ENCODE measurements around the gene MCOLN3. TPM values are rescaled to one million over a fixed set of nuclear protein-coding genes. Genes with fewer than 3 reads are reported as not detected.

The MCOLN3 gene
- polyA plus RNA-seq, 1 of the 3 experiments (the other 2 are of a cell fraction) = not detected

DNA sequence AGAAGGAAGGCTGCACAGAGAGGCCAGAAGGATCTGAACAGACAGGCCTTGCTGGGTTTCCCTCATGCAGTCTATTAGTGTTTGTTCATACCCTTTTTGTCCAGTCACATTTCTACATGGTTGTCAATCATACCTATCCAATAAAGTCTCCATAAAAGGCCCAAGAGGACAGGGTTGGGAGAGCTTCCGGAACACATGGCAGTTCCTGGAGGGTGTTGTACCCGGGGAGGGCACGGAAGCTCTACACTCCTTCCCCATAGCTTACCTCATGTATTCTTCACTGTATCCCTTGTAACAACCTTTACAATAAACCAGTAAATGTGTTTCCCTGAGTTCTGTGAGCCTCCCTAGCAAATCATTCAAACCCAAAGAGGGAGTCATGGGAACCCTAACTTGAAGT lies 79.4 kb downstream of the MCOLN3 start:
- POLR2A ChIA-PET = no interaction called here
- 76% methylated on average over 3 of the region's 3 CpGs for WGBS (ENCODE audit: low lambda C conversion rate)
- Histone ChIP-seq H3K9me3 (no peaks in the 10 kb centered on the region), H3K4me1 (ENCODE audit: control insufficient read depth in 1 of 2, insufficient read depth in 2 of 2, low read depth in 1 of 2, low read length in 1 of 2) (no peaks in the 10 kb centered on the region), H3K4me3 (ENCODE audit: low read depth in 2 of 2, low read length in 1 of 2) (no peak overlapping the region), H3K4me2 (no peak overlapping the region), H3F3A (replicated peaks; ENCODE audit: insufficient read depth) (no peaks in the 10 kb centered on the region), H3K27ac (ENCODE audit: low read depth in 2 of 2, low read length in 1 of 2) (no peak overlapping the region), H3K9ac (no peak overlapping the region), H3K27me3 (ENCODE audit: insufficient read depth) (0 out of 2 replicates have a peak, but pooled peaks cover 8% of the 10 kb centered on the region), H3K79me2 (ENCODE audit: insufficient read depth) (no peaks in the 10 kb centered on the region), H4K20me1 (ENCODE audit: insufficient read depth) (no peaks in the 10 kb centered on the region), H3K9me2 (no peaks in the 10 kb centered on the region), H3K36me3 (replicated peaks in 1 of 2; ENCODE audit: control insufficient read depth in 1 of 2, insufficient read depth in 2 of 2, low read length in 1 of 2) (no peaks in the 10 kb centered on the region), H2AFZ (ENCODE audit: low read depth) (no peak overlapping the region)
- no peak for TF ChIP-seq YY1 (IDR thresholded peaks at IDR 0.05; ENCODE audit: low read depth)
- no peak for TF ChIP-seq FOSL2 (IDR thresholded peaks at IDR 0.05; ENCODE audit: borderline replicate concordance, low read depth)
- CTCF ChIA-PET = interaction anchor here (1.4 kb wide), 1 partner anchor 24 kb away, joined by 4 read pairs; no protein-coding TSS in a partner anchor
- no peak for DNase-seq

DNA sequence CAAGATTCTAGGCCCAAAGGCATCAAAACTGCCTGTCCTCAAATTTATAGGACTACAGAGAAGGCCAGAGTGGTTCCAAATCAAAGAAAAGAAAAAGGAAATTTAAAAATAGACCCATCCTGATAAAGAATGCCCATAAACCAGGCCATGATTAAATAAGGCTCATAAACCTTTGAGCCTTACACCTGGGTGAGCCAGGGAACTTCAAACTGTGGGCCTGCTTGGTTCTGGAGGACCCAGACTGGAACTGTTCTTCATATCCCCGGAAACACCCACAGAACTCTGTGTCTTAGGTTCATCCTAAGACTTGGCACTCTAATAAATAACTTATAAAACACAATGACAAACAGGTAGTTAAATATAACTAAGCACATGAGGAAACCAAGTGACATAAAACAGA lies 80.2 kb downstream of the MCOLN3 start:
- Histone ChIP-seq H3F3A (replicated peaks; ENCODE audit: insufficient read depth) (no peaks in the 10 kb centered on the region), H3K4me3 (ENCODE audit: low read depth in 2 of 2, low read length in 1 of 2) (no peak overlapping the region), H3K4me2 (no peak overlapping the region), H3K79me2 (ENCODE audit: insufficient read depth) (no peaks in the 10 kb centered on the region), H3K9me3 (no peaks in the 10 kb centered on the region), H4K20me1 (ENCODE audit: insufficient read depth) (no peaks in the 10 kb centered on the region), H3K9me2 (no peaks in the 10 kb centered on the region), H3K27ac (ENCODE audit: low read depth in 2 of 2, low read length in 1 of 2) (no peak overlapping the region), H3K4me1 (ENCODE audit: control insufficient read depth in 1 of 2, insufficient read depth in 2 of 2, low read depth in 1 of 2, low read length in 1 of 2) (no peaks in the 10 kb centered on the region), H2AFZ (ENCODE audit: low read depth) (no peak overlapping the region), H3K36me3 (replicated peaks in 1 of 2; ENCODE audit: control insufficient read depth in 1 of 2, insufficient read depth in 2 of 2, low read length in 1 of 2) (no peaks in the 10 kb centered on the region), H3K9ac (no peak overlapping the region), H3K27me3 (ENCODE audit: insufficient read depth) (peaks cover 8% of the 10 kb centered on the region; the same call in 1 of the 2 replicates)
- POLR2A ChIA-PET = no interaction called here
- no peak for TF ChIP-seq SMC3 (IDR thresholded peaks at IDR 0.05; ENCODE audit: low read depth, low read length)
- no peak for TF ChIP-seq FOSL2 (IDR thresholded peaks at IDR 0.05; ENCODE audit: borderline replicate concordance, low read depth)
- TF ChIP-seq SIN3A (IDR thresholded peaks at IDR 0.05; ENCODE audit: borderline replicate concordance, low read depth, low read length) = no peak
- TF ChIP-seq, protein P1, sequence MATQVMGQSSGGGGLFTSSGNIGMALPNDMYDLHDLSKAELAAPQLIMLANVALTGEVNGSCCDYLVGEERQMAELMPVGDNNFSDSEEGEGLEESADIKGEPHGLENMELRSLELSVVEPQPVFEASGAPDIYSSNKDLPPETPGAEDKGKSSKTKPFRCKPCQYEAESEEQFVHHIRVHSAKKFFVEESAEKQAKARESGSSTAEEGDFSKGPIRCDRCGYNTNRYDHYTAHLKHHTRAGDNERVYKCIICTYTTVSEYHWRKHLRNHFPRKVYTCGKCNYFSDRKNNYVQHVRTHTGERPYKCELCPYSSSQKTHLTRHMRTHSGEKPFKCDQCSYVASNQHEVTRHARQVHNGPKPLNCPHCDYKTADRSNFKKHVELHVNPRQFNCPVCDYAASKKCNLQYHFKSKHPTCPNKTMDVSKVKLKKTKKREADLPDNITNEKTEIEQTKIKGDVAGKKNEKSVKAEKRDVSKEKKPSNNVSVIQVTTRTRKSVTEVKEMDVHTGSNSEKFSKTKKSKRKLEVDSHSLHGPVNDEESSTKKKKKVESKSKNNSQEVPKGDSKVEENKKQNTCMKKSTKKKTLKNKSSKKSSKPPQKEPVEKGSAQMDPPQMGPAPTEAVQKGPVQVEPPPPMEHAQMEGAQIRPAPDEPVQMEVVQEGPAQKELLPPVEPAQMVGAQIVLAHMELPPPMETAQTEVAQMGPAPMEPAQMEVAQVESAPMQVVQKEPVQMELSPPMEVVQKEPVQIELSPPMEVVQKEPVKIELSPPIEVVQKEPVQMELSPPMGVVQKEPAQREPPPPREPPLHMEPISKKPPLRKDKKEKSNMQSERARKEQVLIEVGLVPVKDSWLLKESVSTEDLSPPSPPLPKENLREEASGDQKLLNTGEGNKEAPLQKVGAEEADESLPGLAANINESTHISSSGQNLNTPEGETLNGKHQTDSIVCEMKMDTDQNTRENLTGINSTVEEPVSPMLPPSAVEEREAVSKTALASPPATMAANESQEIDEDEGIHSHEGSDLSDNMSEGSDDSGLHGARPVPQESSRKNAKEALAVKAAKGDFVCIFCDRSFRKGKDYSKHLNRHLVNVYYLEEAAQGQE (IDR thresholded peaks at IDR 0.05; ENCODE audit: low read depth, low read length) = no peak
- TF ChIP-seq MEF2A (IDR thresholded peaks at IDR 0.05; ENCODE audit: borderline replicate concordance, low read depth) = no peak
- no peak for TF ChIP-seq RXRA (IDR thresholded peaks at IDR 0.05; ENCODE audit: borderline replicate concordance, low read depth)
- TF ChIP-seq TAF1 (IDR thresholded peaks at IDR 0.05; ENCODE audit: borderline replicate concordance, low read depth, low read length) = no peak
- no peak for TF ChIP-seq YY1 (IDR thresholded peaks at IDR 0.05; ENCODE audit: low read depth)
- TF ChIP-seq CHD2 (IDR thresholded peaks at IDR 0.05; ENCODE audit: low read length, partially characterized antibody) = no peak
- no peak for TF ChIP-seq USF1 (IDR thresholded peaks at IDR 0.05; ENCODE audit: borderline replicate concordance, low read depth)
- TF ChIP-seq, protein P2, sequence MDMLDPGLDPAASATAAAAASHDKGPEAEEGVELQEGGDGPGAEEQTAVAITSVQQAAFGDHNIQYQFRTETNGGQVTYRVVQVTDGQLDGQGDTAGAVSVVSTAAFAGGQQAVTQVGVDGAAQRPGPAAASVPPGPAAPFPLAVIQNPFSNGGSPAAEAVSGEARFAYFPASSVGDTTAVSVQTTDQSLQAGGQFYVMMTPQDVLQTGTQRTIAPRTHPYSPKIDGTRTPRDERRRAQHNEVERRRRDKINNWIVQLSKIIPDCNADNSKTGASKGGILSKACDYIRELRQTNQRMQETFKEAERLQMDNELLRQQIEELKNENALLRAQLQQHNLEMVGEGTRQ (IDR thresholded peaks at IDR 0.05; ENCODE audit: borderline replicate concordance, low read depth, low read length) = no peak
- TF ChIP-seq GATA2 (CRISPR knock-in tag; IDR thresholded peaks at IDR 0.05) = no peak
- TF ChIP-seq MXI1 (IDR thresholded peaks at IDR 0.05; ENCODE audit: low read depth, low read length) = no peak
- TF ChIP-seq GABPA (IDR thresholded peaks at IDR 0.05; ENCODE audit: low read depth) = no peak
- DNase-seq = no peak
- CTCF ChIA-PET = interaction anchor here (1.4 kb wide), 1 partner anchor 23 kb away, joined by 4 read pairs; no protein-coding TSS in a partner anchor
- 16% methylated on average over 1 of the region's 1 CpG for WGBS (ENCODE audit: low lambda C conversion rate)

Measured in SK-N-SH (cell line).